Left lung (tissue), 10 donors: Measurements from ENCODE around the gene DHRS13. TPM values are rescaled to one million over a fixed set of nuclear protein-coding genes. Genes with fewer than 3 reads are reported as not detected.
A peak's percentile ranks its signal among the peaks of the same experiment; 100 is the strongest.

Source experiments
- ATAC-seq: fragments of 200-7000 bp; cut with Tn5 transposase; one replicate; pipeline ENCODE4 v1.9.1; 2020; ENCODE audit warnings: moderate library complexity
- DNase-seq, 4 donors: peaks; one replicate each; pipeline ENCODE4 v3.0.0-alpha.2; 2013 to 2020
- H3K27ac ChIP-seq, 2 donors: fragments of 200-600 bp; sonication (generic) in 1 of 2; one replicate each; pipeline versions ENCODE4 v1.5.0 to v1.8.0; 2020 to 2021
- H3K27me3 ChIP-seq, 2 donors: fragments of 200-600 bp; sonication (generic) in 1 of 2; one replicate each; pipeline versions ENCODE4 v1.5.0 to v1.8.0; 2020 to 2021
- H3K36me3 ChIP-seq, 2 donors: fragments of 200-600 bp; sonication (generic) in 1 of 2; one replicate each; pipeline versions ENCODE4 v1.5.0 to v1.8.0; 2020 to 2021
- H3K4me1 ChIP-seq, 2 donors: fragments of 200-600 bp; one replicate each; pipeline ENCODE4 v1.8.0; 2021
- H3K4me3 ChIP-seq, 2 donors: fragments of 200-600 bp; sonication (generic) in 1 of 2; one replicate each; pipeline versions ENCODE4 v1.5.0 to v1.8.0; 2020 to 2021; ENCODE audit warnings: mild to moderate bottlenecking in 1 of 2
- H3K9me3 ChIP-seq, 2 donors: fragments of 200-600 bp; sonication (generic) in 1 of 2; one replicate each; pipeline versions ENCODE4 v1.5.0 to v1.8.0; 2020 to 2021
- intact Hi-C, 2 donors: fragments of 100-400 bp; cut with DNase I; formaldehyde crosslinking; loops; one replicate each; pipeline versions ENCODE4 v1.11.2 to v1.14.2; 2022
- polyA plus RNA-seq, 6 donors: library from polyadenylated mRNA; unstranded; fragments of 120-200 nt; gene quantifications; one replicate each; pipeline ENCODE4 v1.2.1, GENCODE V29; 2013; ENCODE audit not compliant: insufficient read length in 6 of 6
- total RNA-seq, 2 donors: library from RNA; stranded (reverse); fragmentation: NEBNext Ultra II Directional; extraction: Animal tissue kit (Norgen Biotek cat#: 25700); gene quantifications; one replicate each; pipeline ENCODE4 v1.2.1, GENCODE V29; 2021
- TF ChIP-seq, protein P1 (sequence below), 2 donors: fragments of 200-600 bp; sonication (generic) in 1 of 2; IDR thresholded peaks; one replicate each; pipeline versions ENCODE4 v1.5.0 to v1.8.0; 2021; ENCODE audit warnings: antibody characterized with exemption in 2 of 2
- donor health status: DM: no; HTN: yes; CAD: no.
- donor health status: DM: no; HTN: no; CAD: no.

Gene DHRS13
- total and polyA plus RNA-seq, 8 donors, result 5.2 to 16.9 (median 7.0) TPM

DNA sequence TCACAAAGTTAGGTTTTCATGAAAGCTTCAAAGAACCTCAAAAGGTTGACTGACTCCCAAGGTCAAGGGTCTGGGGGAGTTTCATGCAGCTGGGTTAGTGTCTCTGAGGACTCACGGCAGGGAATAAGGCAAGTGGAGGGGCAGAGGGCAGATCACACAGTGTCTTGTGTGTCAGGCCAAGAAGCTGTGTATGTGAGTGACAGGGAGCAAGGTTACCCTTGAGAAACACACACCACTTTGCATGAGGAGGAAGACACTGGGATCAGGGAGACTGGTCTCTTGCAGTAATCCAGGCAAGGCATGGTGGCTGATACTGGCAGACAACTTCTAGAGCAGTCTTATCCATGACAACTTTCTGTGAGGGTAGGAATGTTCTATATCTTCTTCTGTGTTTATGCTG, 11.7 kb downstream of the DHRS13 start:
- Histone ChIP-seq H3K4me3 (no peak overlapping the region), H3K9me3 (no peaks in the 10 kb centered on the region), H3K36me3 (peaks cover 0 to 33% of the 10 kb centered on the region in 2 donors), H3K27ac (peak overlapping the region in 1 of 2 donors; percentile 99), H3K4me1 (peaks cover 7 to 67% of the 10 kb centered on the region in 2 donors), H3K27me3 (no peaks in the 10 kb centered on the region)
- TF ChIP-seq, protein P1, sequence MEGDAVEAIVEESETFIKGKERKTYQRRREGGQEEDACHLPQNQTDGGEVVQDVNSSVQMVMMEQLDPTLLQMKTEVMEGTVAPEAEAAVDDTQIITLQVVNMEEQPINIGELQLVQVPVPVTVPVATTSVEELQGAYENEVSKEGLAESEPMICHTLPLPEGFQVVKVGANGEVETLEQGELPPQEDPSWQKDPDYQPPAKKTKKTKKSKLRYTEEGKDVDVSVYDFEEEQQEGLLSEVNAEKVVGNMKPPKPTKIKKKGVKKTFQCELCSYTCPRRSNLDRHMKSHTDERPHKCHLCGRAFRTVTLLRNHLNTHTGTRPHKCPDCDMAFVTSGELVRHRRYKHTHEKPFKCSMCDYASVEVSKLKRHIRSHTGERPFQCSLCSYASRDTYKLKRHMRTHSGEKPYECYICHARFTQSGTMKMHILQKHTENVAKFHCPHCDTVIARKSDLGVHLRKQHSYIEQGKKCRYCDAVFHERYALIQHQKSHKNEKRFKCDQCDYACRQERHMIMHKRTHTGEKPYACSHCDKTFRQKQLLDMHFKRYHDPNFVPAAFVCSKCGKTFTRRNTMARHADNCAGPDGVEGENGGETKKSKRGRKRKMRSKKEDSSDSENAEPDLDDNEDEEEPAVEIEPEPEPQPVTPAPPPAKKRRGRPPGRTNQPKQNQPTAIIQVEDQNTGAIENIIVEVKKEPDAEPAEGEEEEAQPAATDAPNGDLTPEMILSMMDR (IDR thresholded peaks at IDR 0.05), result no peak
- no peak for DNase-seq
- intact Hi-C loops, result no loop called here
- no peak for ATAC-seq

DNA sequence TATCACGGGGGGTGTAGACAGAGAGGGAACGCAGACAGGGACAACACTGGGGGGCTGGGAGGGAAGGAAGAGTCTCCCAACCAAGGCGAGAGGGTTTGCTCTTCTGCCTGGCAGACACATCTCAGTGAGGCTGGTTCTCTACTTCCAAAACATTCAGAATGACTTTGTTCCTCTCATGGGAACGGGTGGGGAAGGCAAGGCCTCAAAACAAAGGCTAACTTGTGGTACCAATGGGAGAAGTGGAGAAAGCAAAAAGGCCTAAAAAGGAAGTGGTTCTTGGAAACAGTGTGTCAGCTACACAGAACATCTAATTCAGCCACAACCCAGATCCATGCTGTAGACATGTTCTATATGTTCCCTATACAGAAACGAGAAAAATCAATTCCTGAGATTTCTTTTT, 12.9 kb downstream of the DHRS13 start:
- Histone ChIP-seq H3K27ac (no peak overlapping the region), H3K9me3 (no peaks in the 10 kb centered on the region), H3K4me3 (no peak overlapping the region), H3K27me3 (no peaks in the 10 kb centered on the region), H3K36me3 (peaks cover 0 to 45% of the 10 kb centered on the region in 2 donors), H3K4me1 (peaks cover 0 to 55% of the 10 kb centered on the region in 2 donors)
- TF ChIP-seq, protein P1 (IDR thresholded peaks at IDR 0.05), result no peak
- ATAC-seq (peak; percentile 24), DNase-seq (no peak)
- intact Hi-C loops, result no loop called here

DNA sequence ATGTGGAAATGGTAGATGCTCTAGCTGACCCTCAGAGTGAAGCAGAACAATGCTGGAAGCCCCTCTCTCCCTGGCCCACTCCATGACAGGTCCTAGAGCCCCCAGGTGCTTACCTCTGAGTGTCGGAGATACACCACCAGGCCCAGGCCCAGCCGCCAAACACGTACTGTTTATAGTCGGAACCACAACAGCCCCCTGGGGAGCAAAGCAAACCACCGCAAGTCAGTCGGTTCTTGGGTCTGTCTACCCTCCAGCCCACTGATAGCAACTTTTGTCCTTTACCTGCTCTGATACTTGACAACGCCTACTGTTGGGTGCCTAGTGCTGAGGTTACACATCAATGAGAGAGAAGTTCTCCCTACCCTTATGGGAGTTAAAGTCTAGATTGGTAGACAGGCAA, 14.0 kb downstream of the DHRS13 start:
- no peaks in the 10 kb centered on the region for H3K9me3 ChIP-seq
- no peaks in the 10 kb centered on the region for H3K27me3 ChIP-seq
- H3K4me3 ChIP-seq, result no peak overlapping the region
- TF ChIP-seq, protein P1 (IDR thresholded peaks at IDR 0.05), result no peak
- no peak overlapping the region for H3K27ac ChIP-seq
- ATAC-seq (no peak), DNase-seq (no peak)
- intact Hi-C loops, result no loop called here
- H3K4me1 ChIP-seq, result peaks cover 0 to 44% of the 10 kb centered on the region in 2 donors
- H3K36me3 ChIP-seq, result peaks cover 0 to 57% of the 10 kb centered on the region in 2 donors

DNA sequence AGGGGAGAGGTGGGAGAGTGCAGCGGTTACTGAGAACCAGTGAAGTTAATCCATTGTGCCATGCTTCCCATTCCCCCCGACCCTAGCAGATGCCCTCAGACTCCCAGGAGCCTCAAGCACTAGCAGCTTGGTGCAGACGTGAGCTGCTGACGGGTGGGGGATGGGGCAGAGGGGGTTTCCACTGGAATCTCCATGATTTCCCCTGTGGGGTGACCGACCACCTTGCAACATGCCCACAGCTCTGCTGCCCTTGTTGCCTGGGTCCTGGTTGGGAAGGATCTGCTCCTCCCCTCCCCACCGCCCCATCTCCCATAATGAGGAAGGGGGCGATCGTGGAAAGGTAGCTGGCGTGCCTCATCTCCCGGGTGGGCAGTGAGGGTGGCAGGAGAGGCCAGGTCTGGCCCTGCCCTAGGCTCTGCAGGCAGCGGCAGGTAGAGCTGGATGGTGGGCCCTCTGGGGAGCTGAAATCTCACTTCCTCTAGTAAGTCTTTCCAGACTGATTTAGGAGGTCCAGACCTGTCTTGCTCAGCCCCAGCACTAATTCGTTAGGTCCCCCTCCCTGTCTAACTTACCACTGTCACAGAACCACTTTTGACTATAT, 14.9 kb downstream of the DHRS13 start:
- H3K4me3 ChIP-seq, result no peak overlapping the region
- DNase-seq, result no peak
- H3K4me1 ChIP-seq, result peaks cover 0 to 35% of the 10 kb centered on the region in 2 donors
- no peaks in the 10 kb centered on the region for H3K27me3 ChIP-seq
- H3K36me3 ChIP-seq, result peaks cover 0 to 65% of the 10 kb centered on the region in 2 donors
- ATAC-seq, result no peak
- intact Hi-C loops, result no loop called here
- no peaks in the 10 kb centered on the region for H3K9me3 ChIP-seq
- no peak overlapping the region for H3K27ac ChIP-seq
- TF ChIP-seq, protein P1 (IDR thresholded peaks at IDR 0.05), result no peak

DNA sequence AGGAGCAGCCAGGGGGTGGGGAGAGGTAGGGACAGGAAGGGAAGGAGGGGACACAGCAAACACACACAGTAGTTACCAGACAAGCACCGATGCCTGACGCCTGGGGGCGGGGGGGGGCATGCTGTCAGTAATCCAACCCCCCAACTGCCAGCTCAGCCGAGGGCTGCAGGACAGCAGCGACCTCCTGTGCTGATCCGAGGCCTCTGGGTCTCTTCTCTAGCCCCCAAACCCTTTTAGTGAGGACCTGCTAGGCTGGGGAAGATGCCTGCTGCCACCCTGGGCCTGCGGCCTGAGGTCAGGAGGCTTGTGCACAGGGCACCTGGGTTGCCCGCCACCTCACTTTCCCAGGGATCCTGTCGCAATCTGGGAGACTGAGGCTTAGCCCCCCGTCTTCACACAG, 16.9 kb downstream of the DHRS13 start:
- Histone ChIP-seq H3K4me3 (no peak overlapping the region), H3K27ac (no peak overlapping the region), H3K36me3 (peaks cover 0 to 82% of the 10 kb centered on the region in 2 donors), H3K27me3 (no peaks in the 10 kb centered on the region), H3K4me1 (peaks cover 0 to 15% of the 10 kb centered on the region in 2 donors), H3K9me3 (no peaks in the 10 kb centered on the region)
- ATAC-seq (no peak), DNase-seq (no peak)
- TF ChIP-seq, protein P1 (IDR thresholded peaks at IDR 0.05), result no peak
- intact Hi-C loops, result no loop called here
